BLaER1 treated with 17β-estradiol and CSF1 and Interleukin-3, amounts not matched to agents 10 nM and 100 nM (cell line): ENCODE data around the gene VAPA.
"Not testable (repeated sequence)": the region's sequence is repeated elsewhere in the genome, so short reads cannot be mapped to it uniquely, and the experiment has no call there.

Experiments used
- H3K27ac ChIP-seq, 11 experiments: shearing (Covaris generic); formaldehyde crosslinking; 2 replicates each; pipeline ENCODE4 v1.8.1; 2022
- H3K27me3 ChIP-seq, 11 experiments: shearing (Covaris generic); formaldehyde crosslinking; 2 replicates each; pipeline ENCODE4 v1.8.1; 2022
- H3K36me3 ChIP-seq, 11 experiments: shearing (Covaris generic); formaldehyde crosslinking; 2 replicates each; pipeline ENCODE4 v1.8.1; 2022
- H3K4me1 ChIP-seq, 10 experiments: shearing (Covaris generic); formaldehyde crosslinking; 2 replicates each; pipeline ENCODE4 v1.8.1; 2022
- H3K4me2 ChIP-seq, 11 experiments: shearing (Covaris generic); formaldehyde crosslinking; 2 replicates each; pipeline ENCODE4 v1.8.1; 2022
- H3K4me3 ChIP-seq, 10 experiments: shearing (Covaris generic); formaldehyde crosslinking; 2 replicates each; pipeline ENCODE4 v1.8.1; 2022
- H3K9ac ChIP-seq, 11 experiments: shearing (Covaris generic); formaldehyde crosslinking; 2 replicates each; pipeline ENCODE4 v1.8.1; 2022
- H3K9me3 ChIP-seq, 11 experiments: shearing (Covaris generic); formaldehyde crosslinking; replicated peaks in 1 of 11; 2 replicates each; pipeline ENCODE4 v1.8.1; 2022
- H4K20me1 ChIP-seq, 11 experiments: shearing (Covaris generic); formaldehyde crosslinking; 2 replicates each; pipeline ENCODE4 v1.8.1; 2022
- Cebpa-rat ChIP-seq, 11 experiments: shearing (Covaris generic); IDR thresholded peaks; 2 replicates each; pipeline ENCODE4 v1.8.1; 2022

The VAPA gene

GRCh38 chr18:9884532-9885140 is 29.2 kb upstream of the VAPA start:
- no peaks in the 10 kb centered on the region for H3K36me3 ChIP-seq
- no peaks in the 10 kb centered on the region for H3K27me3 ChIP-seq
- no peaks in the 10 kb centered on the region for H4K20me1 ChIP-seq
- H3K27ac ChIP-seq, result no peak overlapping the region
- H3K4me2 ChIP-seq, result no peak overlapping the region
- no peak overlapping the region for H3K9ac ChIP-seq
- H3K9me3 ChIP-seq, result peaks cover 0 to 12% (median 0%) of the 10 kb centered on the region in 11 experiments; a peak in 3 of 22 replicates
- H3K4me3 ChIP-seq, result no peak overlapping the region
- TF ChIP-seq Cebpa-rat (IDR thresholded peaks at IDR 0.05), result no peak
- no peaks in the 10 kb centered on the region for H3K4me1 ChIP-seq

GRCh38 chr18:9885170-9886004 is 28.4 kb upstream of the VAPA start, which contains the start of gene TXNDC2:
TSS of gene TXNDC2 (plus strand) at chr18:9885973. CDS start at chr18:9886681, 708 bp downstream.
- TF ChIP-seq Cebpa-rat (IDR thresholded peaks at IDR 0.05), result no peak
- Histone ChIP-seq H3K27me3 (no peaks in the 10 kb centered on the region), H3K9ac (no peak within 1 kb of the TSS), H3K4me3 (no peak within 1 kb of the TSS), H3K4me2 (no peak within 1 kb of the TSS), H3K36me3 (no peaks in the 10 kb centered on the region), H3K9me3 (peaks cover 0 to 12% (median 0%) of the 10 kb centered on the region in 11 experiments; a peak in 3 of 22 replicates), H4K20me1 (no peaks in the 10 kb centered on the region), H3K27ac (no peak within 1 kb of the TSS), H3K4me1 (no peaks in the 10 kb centered on the region)

DNA sequence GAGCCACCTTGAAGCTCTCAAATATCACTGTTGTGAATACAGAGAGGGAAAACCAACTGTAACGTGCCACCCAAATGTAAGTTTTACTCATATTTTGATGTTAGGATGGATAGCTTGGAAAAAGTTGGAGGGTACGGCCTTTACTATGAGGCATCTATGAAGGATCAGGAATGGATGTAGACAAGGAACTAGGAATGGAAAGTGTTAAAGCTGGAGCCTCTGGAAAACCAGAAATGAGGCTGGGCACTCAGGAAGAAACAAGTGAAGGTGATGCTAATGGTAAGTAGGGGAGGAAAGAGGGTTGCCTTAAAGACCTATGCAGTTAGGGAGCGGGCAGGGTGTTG is 27.8 kb upstream of the VAPA start:
- no peaks in the 10 kb centered on the region for H4K20me1 ChIP-seq
- H3K27me3 ChIP-seq, result no peaks in the 10 kb centered on the region
- H3K9ac ChIP-seq, result no peak overlapping the region

GRCh38 chr18:9887992-9888391 is 25.8 kb upstream of the VAPA start:
- H3K27ac ChIP-seq, result no peak overlapping the region
- H4K20me1 ChIP-seq, result no peaks in the 10 kb centered on the region
- H3K9ac ChIP-seq, result no peak overlapping the region
- H3K36me3 ChIP-seq, result no peaks in the 10 kb centered on the region
- H3K4me1 ChIP-seq, result no peaks in the 10 kb centered on the region
- H3K9me3 ChIP-seq, result peaks cover 0 to 12% (median 0%) of the 10 kb centered on the region in 11 experiments; a peak in 3 of 22 replicates
- no peak for TF ChIP-seq Cebpa-rat (IDR thresholded peaks at IDR 0.05)
- H3K4me2 ChIP-seq, result no peak overlapping the region
- H3K4me3 ChIP-seq, result no peak overlapping the region
- H3K27me3 ChIP-seq, result no peaks in the 10 kb centered on the region

More for the DNA sequence above, 27.8 kb upstream of the VAPA start:
- H3K27ac ChIP-seq, result no peak overlapping the region
- peaks cover 0 to 12% (median 0%) of the 10 kb centered on the region in 11 experiments; a peak in 3 of 22 replicates for H3K9me3 ChIP-seq
- no peaks in the 10 kb centered on the region for H3K36me3 ChIP-seq
- no peaks in the 10 kb centered on the region for H3K4me1 ChIP-seq
- H3K4me3 ChIP-seq, result no peak overlapping the region
- TF ChIP-seq Cebpa-rat (IDR thresholded peaks at IDR 0.05), result no peak
- no peak overlapping the region for H3K4me2 ChIP-seq

GRCh38 chr18:9890196-9890595 is 23.6 kb upstream of the VAPA start:
- Histone ChIP-seq H3K9me3 (peaks cover 0 to 12% (median 0%) of the 10 kb centered on the region in 11 experiments; a peak in 3 of 22 replicates), H3K4me1 (no peaks in the 10 kb centered on the region), H4K20me1 (no peaks in the 10 kb centered on the region), H3K4me3 (no peak overlapping the region), H3K4me2 (no peak overlapping the region), H3K9ac (no peak overlapping the region), H3K36me3 (no peaks in the 10 kb centered on the region), H3K27ac (no peak overlapping the region), H3K27me3 (no peaks in the 10 kb centered on the region)
- TF ChIP-seq Cebpa-rat (IDR thresholded peaks at IDR 0.05), result no peak

GRCh38 chr18:9890957-9891356 is 22.9 kb upstream of the VAPA start:
- H3K4me1 ChIP-seq, result no peaks in the 10 kb centered on the region
- no peak overlapping the region for H3K27ac ChIP-seq
- no peaks in the 10 kb centered on the region for H4K20me1 ChIP-seq
- no peak overlapping the region for H3K4me2 ChIP-seq
- no peak overlapping the region for H3K4me3 ChIP-seq
- H3K27me3 ChIP-seq, result no peaks in the 10 kb centered on the region
- no peaks in the 10 kb centered on the region for H3K36me3 ChIP-seq
- H3K9ac ChIP-seq, result no peak overlapping the region
- no peak for TF ChIP-seq Cebpa-rat (IDR thresholded peaks at IDR 0.05)
- peaks cover 0 to 12% (median 0%) of the 10 kb centered on the region in 11 experiments; a peak in 3 of 22 replicates for H3K9me3 ChIP-seq

GRCh38 chr18:9891515-9891914 is 22.3 kb upstream of the VAPA start:
- not testable (repeated sequence) for H3K36me3 ChIP-seq, H3K9ac ChIP-seq, H3K27ac ChIP-seq, H3K4me3 ChIP-seq, H4K20me1 ChIP-seq, H3K4me2 ChIP-seq, H3K27me3 ChIP-seq, H3K4me1 ChIP-seq
- H3K9me3 ChIP-seq, result peaks cover 0 to 12% (median 0%) of the 10 kb centered on the region in 11 experiments; a peak in 3 of 22 replicates

DNA sequence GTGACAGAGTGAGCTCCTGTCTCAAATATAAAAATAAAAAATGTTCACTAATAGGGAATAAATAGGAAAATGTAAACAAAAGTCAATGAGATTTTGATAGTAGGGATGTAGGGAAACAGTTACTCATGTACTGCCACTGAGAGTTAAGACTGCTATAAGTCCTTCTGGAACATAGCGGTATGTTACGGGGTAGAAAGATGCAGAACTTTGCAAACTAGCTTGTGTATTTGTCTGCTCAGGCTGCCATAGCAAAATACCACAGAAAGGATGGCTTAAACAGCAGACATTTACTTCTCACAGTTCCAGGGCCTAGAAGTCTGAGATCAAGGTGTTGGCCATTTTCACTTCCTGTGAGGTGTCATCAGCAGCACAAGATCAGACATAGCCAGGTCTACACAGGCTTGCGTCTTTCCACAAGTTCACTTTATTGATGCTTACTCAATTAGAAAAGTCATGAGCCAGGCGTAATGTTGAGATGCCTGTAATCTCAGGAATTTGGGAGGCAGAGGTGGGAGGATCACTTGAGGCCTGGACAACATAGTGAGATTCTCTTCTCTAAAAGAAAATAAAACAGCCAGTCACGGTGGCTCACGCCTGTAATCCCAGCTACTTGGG is 19.3 kb upstream of the VAPA start:
- no peak overlapping the region for H3K4me3 ChIP-seq
- H3K9me3 ChIP-seq, result no peaks in the 10 kb centered on the region
- peaks cover 0 to 10% (median 0%) of the 10 kb centered on the region in 10 experiments; a peak in 6 of 20 replicates for H3K4me1 ChIP-seq
- no peak for TF ChIP-seq Cebpa-rat (IDR thresholded peaks at IDR 0.05)
- H3K27ac ChIP-seq, result no peak overlapping the region
- H3K9ac ChIP-seq, result no peak overlapping the region
- no peaks in the 10 kb centered on the region for H4K20me1 ChIP-seq
- H3K27me3 ChIP-seq, result no peaks in the 10 kb centered on the region
- H3K4me2 ChIP-seq, result no peak overlapping the region
- no peaks in the 10 kb centered on the region for H3K36me3 ChIP-seq

DNA sequence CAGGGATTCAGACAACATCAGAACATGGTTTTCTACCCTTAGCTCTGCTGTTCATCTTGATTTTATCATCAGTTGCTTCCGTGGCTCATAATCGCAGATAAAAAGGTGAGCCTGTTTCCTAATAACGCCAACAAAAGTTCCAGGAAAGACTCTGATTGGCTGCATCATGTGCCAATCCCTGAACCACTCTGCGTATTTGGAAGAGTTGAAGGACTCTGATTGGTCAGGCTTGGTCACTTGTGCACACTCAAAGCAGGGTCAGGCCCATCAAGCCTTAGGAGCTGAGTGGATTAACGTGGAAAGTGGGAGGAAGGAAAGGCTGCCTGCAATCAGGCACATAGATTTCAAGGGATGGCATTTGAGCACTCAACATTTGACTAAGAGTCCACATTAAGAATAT is 16.7 kb upstream of the VAPA start:
- H3K9me3 ChIP-seq, result no peaks in the 10 kb centered on the region
- no peaks in the 10 kb centered on the region for H3K27me3 ChIP-seq
- peaks cover 0 to 10% (median 0%) of the 10 kb centered on the region in 10 experiments; a peak in 7 of 20 replicates for H3K4me1 ChIP-seq
- no peak for TF ChIP-seq Cebpa-rat (IDR thresholded peaks at IDR 0.05)
- H4K20me1 ChIP-seq, result no peaks in the 10 kb centered on the region
- H3K9ac ChIP-seq, result no peak overlapping the region
- H3K4me3 ChIP-seq, result no peak overlapping the region
- H3K36me3 ChIP-seq, result no peaks in the 10 kb centered on the region
- H3K27ac ChIP-seq, result no peak overlapping the region
- H3K4me2 ChIP-seq, result no peak overlapping the region

- H3K4me3 ChIP-seq, H3K27me3 ChIP-seq, H3K4me1 ChIP-seq, H4K20me1 ChIP-seq, H3K9me3 ChIP-seq, H3K9ac ChIP-seq, H3K36me3 ChIP-seq, H3K27ac ChIP-seq, H3K4me2 ChIP-seq: not testable (repeated sequence)
Observed at GRCh38 chr18:9897787-9898291, 16.0 kb upstream of the VAPA start.
